Activated CD4-positive, alpha-beta T cell treated with anti-CD3 and anti-CD28 coated beads for 4 hours (primary cell): Measurements from ENCODE around the gene OR6C76.

Source experiments
- DNase-seq, 2 donors: peaks; one replicate each; pipeline ENCODE4 v3.0.0-alpha.2; 2020

The OR6C76 gene

DNA sequence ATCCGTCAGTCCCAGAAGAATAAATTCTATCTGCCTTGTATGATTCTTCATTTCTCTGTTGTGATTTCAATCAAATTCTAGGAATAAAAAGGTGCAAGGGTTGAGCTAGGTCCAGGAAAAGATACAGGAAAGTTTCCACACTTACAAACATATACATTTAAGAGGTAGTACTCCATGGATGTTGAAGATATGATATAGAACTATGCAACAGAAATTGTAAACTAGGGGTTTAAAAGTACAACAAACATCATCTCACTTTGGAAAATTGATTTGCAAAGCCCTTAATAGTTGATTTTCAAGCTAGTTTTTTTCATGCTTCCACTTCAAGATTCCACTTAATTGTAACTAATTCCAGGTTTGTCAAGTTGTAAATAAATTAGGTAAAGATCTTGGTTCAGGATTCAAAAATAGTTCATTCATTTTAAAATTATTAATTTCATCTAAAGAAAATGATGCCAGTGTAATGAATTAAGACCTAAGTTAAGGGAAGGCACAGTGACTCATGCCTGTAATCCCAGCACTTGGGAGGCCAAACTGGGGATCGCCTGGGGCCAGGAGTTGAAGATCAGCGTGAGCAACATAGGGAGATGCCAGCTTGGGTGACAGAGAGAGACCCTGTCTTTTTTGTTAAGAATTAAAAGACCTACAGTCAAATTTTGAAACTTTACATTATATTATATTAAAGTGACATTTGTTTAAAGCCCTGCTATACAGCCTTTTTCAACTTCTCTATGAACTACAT is 44.2 kb downstream of the OR6C76 start, which contains the start of gene OR6C70:
Gene OR6C70 (minus strand): TSS at position 51 of the 742 bp plus-strand sequence. CDS start 0 bp downstream, at position 51.
- no peak for DNase-seq

DNA sequence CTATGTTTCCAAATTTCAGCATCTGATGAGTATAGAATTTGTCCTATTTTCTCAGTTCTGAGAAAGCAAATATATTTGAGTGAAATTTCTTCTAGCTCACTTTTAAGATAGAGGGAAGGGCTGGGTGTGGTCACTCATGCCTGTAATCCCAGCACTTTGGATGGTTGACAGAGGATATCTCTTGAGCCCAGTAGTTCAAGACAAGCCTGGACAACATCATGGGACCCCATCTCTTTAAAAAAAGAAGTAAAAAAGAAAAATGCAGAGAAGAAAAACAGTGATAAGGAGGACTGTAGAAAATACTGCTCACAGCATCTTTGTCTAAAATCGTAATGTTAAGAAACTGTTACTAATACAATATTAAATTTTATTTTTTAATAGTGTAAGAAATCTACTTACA is 46.2 kb downstream of the OR6C76 start:
- DNase-seq = no peak
